ENCODE results near the gene SPATA32. TPM values are rescaled to one million over a fixed set of nuclear protein-coding genes. Genes with fewer than 3 reads are reported as not detected.
"Not testable (repeated sequence)": the region's sequence is repeated elsewhere in the genome, so short reads cannot be mapped to it uniquely, and the experiment has no call there.

The SPATA32 gene
- total RNA-seq, 2 donors from 2014 or later = 1.0 TPM; not detected in 1

DNA sequence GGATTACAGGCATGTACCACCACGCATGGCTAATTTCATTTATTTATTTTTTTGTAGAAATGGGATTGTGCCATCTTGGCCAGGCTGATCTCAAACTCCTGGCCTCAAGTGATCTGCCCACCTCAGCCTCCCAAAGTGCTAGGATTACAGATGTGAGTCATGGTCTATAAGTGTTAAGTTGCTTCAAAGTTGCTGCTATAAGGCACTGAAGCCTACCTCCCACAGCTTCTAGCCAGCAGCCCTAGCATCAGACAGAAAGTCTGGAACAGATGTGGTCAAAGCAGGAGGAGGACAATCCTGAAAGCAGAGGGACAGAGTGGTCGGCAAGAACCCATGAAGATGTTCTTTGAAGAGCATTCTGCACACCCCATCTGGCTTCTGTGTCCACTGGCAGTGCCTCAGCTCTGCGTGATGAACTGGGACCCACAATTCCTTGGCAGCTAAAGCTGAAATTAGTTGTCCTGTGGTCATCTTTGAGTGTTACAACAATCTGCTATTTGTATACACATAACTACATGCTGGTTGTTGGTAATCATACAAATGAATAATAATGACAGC, 43.7 kb upstream of the SPATA32 start:
- intact Hi-C loops (cut with DNase I) = no loop called here
- no peak for DNase-seq
- H3K27ac ChIP-seq = peak overlapping the region in 2 of 4 donors; percentile 94 to 96

DNA sequence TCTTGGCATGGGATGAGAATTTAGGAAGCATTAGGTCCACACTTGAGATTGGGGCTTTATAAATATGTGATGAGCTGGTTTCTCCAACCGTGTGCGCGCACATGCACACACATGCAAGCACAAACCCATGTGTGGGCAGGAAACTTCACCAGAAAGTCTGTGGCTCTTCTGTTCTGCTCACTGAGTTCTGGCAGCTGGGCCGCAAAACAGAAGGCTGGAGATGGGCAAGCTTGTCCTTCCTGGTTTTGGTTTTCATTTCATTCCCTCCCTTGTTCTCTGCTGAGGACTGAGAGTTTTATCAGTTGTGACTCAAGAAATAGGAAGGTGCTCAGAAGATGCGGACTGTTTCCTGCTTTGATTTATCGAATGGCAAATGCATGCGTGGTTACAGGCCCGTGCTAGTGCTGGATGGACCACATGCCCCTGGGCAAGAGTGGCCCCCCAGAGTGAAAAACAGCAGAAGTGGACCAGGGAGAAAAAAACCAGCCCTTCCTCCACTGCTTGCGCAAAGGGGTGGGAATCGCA, 40.8 kb upstream of the SPATA32 start:
- DNase-seq = no peak

More for the DNA sequence above, 43.7 kb upstream of the SPATA32 start:
- H3K4me3 ChIP-seq = no peak overlapping the region
- no peaks in the 10 kb centered on the region for H3K27me3 ChIP-seq
- no peaks in the 10 kb centered on the region for H3K36me3 ChIP-seq (replicated peaks in 1 of 2; ENCODE audit: insufficient read depth in 1 of 2, low read depth in 2 of 2)
- WGBS, 2 donors = 86 to 87% methylated on average over 3 of the region's 3 CpGs
- no peak for TF ChIP-seq POLR2A (IDR thresholded peaks at IDR 0.05)
- TF ChIP-seq, protein P1, sequence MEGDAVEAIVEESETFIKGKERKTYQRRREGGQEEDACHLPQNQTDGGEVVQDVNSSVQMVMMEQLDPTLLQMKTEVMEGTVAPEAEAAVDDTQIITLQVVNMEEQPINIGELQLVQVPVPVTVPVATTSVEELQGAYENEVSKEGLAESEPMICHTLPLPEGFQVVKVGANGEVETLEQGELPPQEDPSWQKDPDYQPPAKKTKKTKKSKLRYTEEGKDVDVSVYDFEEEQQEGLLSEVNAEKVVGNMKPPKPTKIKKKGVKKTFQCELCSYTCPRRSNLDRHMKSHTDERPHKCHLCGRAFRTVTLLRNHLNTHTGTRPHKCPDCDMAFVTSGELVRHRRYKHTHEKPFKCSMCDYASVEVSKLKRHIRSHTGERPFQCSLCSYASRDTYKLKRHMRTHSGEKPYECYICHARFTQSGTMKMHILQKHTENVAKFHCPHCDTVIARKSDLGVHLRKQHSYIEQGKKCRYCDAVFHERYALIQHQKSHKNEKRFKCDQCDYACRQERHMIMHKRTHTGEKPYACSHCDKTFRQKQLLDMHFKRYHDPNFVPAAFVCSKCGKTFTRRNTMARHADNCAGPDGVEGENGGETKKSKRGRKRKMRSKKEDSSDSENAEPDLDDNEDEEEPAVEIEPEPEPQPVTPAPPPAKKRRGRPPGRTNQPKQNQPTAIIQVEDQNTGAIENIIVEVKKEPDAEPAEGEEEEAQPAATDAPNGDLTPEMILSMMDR (IDR thresholded peaks at IDR 0.05) = no peak
- peaks cover 68% of the 10 kb centered on the region for H3K4me1 ChIP-seq
- no peak for ATAC-seq
- no peaks in the 10 kb centered on the region for H3K9me3 ChIP-seq

DNA sequence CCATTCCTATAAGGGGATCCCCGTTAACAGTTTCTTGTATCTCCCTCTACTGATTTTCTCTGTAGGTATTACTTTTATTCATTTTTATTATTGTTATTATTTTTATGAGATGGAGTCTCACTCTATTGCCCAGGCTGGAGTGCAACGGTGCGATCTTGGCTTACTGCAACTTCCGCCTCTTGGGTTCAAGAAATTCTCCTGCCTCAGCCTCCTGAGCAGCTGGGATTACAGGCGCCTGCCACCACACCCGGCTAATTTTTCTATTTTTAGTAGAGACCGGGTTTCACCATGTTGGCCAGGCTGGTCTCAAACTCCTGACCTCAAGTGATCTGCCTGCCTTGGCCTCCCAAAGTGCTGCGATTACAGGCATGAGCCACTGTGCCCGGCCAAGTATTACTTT, 40.3 kb upstream of the SPATA32 start:
- not testable (repeated sequence) for H3K4me3 ChIP-seq

More for the DNA sequence above, 40.8 kb upstream of the SPATA32 start:
- WGBS, 2 donors = 73 to 93% methylated on average over 10 of the region's 10 CpGs
- Histone ChIP-seq H3K27ac (peak overlapping the region in 2 of 4 donors; percentile 34 to 56), H3K27me3 (no peaks in the 10 kb centered on the region), H3K4me1 (peaks cover 64% of the 10 kb centered on the region), H3K9me3 (no peaks in the 10 kb centered on the region), H3K36me3 (replicated peaks in 1 of 2; ENCODE audit: insufficient read depth in 1 of 2, low read depth in 2 of 2) (no peaks in the 10 kb centered on the region), H3K4me3 (no peak overlapping the region)
- no peak for TF ChIP-seq POLR2A (IDR thresholded peaks at IDR 0.05)
- TF ChIP-seq, protein P1 (IDR thresholded peaks at IDR 0.05) = no peak
- no peak for ATAC-seq
- intact Hi-C loops (cut with DNase I) = no loop called here

DNA sequence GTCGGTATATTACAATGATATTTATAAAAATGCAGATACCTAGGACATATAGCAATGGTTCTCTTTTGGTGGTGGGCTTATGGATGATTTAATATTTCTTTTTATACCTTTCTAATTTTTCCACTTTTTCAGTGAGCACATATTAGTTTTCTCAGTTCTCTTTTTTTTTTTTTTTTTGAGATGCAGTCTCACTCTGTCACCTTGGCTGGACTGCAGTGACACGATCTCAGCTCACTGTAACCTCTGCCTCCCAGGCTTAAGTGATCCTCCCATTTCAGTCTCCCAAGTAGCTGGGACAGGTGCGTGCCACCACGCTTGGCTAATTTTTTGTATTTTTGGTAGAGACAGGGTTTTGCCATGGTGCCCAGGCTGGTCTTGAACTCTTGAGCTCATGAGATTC, 39.8 kb upstream of the SPATA32 start:
- Histone ChIP-seq H3K36me3 (replicated peaks in 1 of 2; ENCODE audit: insufficient read depth in 1 of 2, low read depth in 2 of 2) (no peaks in the 10 kb centered on the region), H3K4me1 (peaks cover 63% of the 10 kb centered on the region), H3K27me3 (no peaks in the 10 kb centered on the region), H3K4me3 (no peak overlapping the region), H3K27ac (no peak overlapping the region), H3K9me3 (no peaks in the 10 kb centered on the region)
- 90 to 95% methylated on average over 4 of the region's 4 CpGs for WGBS, 2 donors
- TF ChIP-seq, protein P1 (IDR thresholded peaks at IDR 0.05) = no peak
- TF ChIP-seq POLR2A (IDR thresholded peaks at IDR 0.05) = no peak
- DNase-seq (no peak), ATAC-seq (no peak)
- intact Hi-C loops (cut with DNase I) = no loop called here

More for the DNA sequence above, 40.3 kb upstream of the SPATA32 start:
- Histone ChIP-seq H3K27ac (peak overlapping the region in 2 of 4 donors; percentile 34 to 56), H3K4me1 (peaks cover 62% of the 10 kb centered on the region)
- H3K27me3 ChIP-seq; H3K36me3 ChIP-seq (replicated peaks in 1 of 2; ENCODE audit: insufficient read depth in 1 of 2, low read depth in 2 of 2); DNase-seq; H3K9me3 ChIP-seq; ATAC-seq; intact Hi-C loops (cut with DNase I): not testable (repeated sequence)
- 91% methylated on average over 9 of the region's 9 CpGs for WGBS, 2 donors

DNA sequence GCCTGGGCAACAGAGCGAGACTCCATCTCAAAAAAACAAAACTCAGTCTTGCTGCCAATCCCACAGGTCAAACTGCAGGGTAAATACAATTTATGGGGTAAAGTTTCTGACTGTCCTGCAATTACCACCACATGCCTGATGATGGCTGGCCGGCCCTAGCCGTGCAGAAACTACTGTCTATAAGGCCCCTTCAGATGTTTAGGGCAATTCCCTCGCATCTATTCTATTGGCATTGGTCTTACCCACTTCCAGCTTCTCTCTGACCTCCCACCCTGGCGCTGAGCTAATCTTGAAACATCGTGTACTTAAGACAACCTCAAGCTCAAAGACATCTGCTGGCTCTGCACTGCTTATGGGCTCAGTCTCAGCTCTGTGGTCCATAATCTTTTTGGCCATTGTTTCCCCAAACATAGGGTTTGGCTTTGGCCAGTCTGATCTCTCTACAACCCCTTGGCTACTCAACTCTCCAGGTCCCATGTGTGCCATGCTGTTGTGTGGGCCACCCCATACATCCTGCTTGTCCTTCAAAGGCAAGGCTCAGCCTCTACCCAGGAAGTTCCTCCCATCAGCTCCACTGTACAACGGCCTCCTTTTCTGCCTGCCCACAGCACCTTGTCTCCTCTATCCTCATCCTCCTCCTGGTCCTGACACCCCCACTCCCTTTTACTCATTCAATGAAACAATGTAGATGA, 38.3 kb upstream of the SPATA32 start:
- 78 to 82% methylated on average over 7 of the region's 7 CpGs for WGBS, 2 donors
- H3K4me1 ChIP-seq = peaks cover 64% of the 10 kb centered on the region
- H3K27ac ChIP-seq = peak overlapping the region; percentile 8 to 70 (median 54)
- H3K36me3 ChIP-seq (replicated peaks in 1 of 2; ENCODE audit: insufficient read depth in 1 of 2, low read depth in 2 of 2) = no peaks in the 10 kb centered on the region
- H3K4me3 ChIP-seq = no peak overlapping the region
- DNase-seq = no peak
- TF ChIP-seq, protein P1 (IDR thresholded peaks at IDR 0.05) = no peak
- intact Hi-C loops (cut with DNase I) = no loop called here
- H3K27me3 ChIP-seq = no peaks in the 10 kb centered on the region
- no peaks in the 10 kb centered on the region for H3K9me3 ChIP-seq
- no peak for ATAC-seq

Measured in body of pancreas (tissue), 4 donors.